ENCODE results near the gene OVCH1.

DNA sequence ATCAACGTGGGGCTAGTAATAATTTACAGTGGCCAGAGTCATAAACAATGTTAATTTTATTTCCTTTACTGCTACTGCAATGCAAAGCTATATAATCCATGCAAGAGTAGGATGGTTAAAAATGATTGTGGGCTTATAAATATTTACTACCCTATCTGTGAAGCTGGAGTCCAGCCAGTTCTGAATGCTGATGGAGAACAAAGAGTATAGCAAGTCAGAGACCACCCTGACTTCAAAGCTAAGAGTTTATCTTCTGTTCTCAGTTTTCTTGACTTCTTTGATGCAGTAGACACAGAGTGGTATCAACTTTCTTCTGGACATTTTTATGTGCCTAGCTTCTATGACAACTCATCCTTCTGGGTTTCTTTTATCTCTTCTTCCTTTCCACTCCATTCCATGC is 34.0 kb upstream of the OVCH1 start:
- TF ChIP-seq, protein P1, sequence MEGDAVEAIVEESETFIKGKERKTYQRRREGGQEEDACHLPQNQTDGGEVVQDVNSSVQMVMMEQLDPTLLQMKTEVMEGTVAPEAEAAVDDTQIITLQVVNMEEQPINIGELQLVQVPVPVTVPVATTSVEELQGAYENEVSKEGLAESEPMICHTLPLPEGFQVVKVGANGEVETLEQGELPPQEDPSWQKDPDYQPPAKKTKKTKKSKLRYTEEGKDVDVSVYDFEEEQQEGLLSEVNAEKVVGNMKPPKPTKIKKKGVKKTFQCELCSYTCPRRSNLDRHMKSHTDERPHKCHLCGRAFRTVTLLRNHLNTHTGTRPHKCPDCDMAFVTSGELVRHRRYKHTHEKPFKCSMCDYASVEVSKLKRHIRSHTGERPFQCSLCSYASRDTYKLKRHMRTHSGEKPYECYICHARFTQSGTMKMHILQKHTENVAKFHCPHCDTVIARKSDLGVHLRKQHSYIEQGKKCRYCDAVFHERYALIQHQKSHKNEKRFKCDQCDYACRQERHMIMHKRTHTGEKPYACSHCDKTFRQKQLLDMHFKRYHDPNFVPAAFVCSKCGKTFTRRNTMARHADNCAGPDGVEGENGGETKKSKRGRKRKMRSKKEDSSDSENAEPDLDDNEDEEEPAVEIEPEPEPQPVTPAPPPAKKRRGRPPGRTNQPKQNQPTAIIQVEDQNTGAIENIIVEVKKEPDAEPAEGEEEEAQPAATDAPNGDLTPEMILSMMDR (IDR thresholded peaks at IDR 0.05): no peak
- no peak for TF ChIP-seq POLR2A (IDR thresholded peaks at IDR 0.05)

Data from adrenal gland (tissue), 5 donors.